Transverse colon (tissue), 3 donors: ENCODE measurements around the gene CAMTA1.

Experiments
- EP300 ChIP-seq: sonication (generic); formaldehyde crosslinking; IDR thresholded peaks from one replicate; pipeline ENCODE4 v1.6.1; 2017; ENCODE audit warnings: antibody characterized with exemption, low read depth
- TF ChIP-seq, protein P1 (sequence below), 5 experiments: fragments of 200-600 bp in 3 of 5; fragments of 450-650 bp in 2 of 5; sonication (generic) in 3 of 5; IDR thresholded peaks; 1 replicate in 2 of 5; 2 replicates in 3 of 5; pipeline ENCODE4 v1.5.1; 2016 to 2017; ENCODE audit warnings: antibody characterized with exemption in 5 of 5, inconsistent platforms in 3 of 5, mild to moderate bottlenecking in 2 of 5, moderate library complexity in 1 of 5

GRCh38 chr1:7677815-7678214, 892.6 kb downstream of the CAMTA1 start:
- TF ChIP-seq, protein P1, sequence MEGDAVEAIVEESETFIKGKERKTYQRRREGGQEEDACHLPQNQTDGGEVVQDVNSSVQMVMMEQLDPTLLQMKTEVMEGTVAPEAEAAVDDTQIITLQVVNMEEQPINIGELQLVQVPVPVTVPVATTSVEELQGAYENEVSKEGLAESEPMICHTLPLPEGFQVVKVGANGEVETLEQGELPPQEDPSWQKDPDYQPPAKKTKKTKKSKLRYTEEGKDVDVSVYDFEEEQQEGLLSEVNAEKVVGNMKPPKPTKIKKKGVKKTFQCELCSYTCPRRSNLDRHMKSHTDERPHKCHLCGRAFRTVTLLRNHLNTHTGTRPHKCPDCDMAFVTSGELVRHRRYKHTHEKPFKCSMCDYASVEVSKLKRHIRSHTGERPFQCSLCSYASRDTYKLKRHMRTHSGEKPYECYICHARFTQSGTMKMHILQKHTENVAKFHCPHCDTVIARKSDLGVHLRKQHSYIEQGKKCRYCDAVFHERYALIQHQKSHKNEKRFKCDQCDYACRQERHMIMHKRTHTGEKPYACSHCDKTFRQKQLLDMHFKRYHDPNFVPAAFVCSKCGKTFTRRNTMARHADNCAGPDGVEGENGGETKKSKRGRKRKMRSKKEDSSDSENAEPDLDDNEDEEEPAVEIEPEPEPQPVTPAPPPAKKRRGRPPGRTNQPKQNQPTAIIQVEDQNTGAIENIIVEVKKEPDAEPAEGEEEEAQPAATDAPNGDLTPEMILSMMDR (IDR thresholded peaks at IDR 0.05): no peak
- no peak for TF ChIP-seq EP300
